ENCODE data around the gene TMEM209.

GRCh38 chr7:130216025-130216424 lies 10.8 kb upstream of the TMEM209 start:
- TF ChIP-seq EZH2phosphoT487 (conservative IDR thresholded peaks at IDR 0.05; ENCODE audit: low read length) (no peak), CTCF (IDR thresholded peaks at IDR 0.05; ENCODE audit: insufficient read depth, low read length, poor library complexity, severe bottlenecking) (no peak)

All from SU-DHL-6 (cell line).